CD4-positive, alpha-beta T cell treated with Interleukin-17A for 4 hours (primary cell): ENCODE measurements around the gene WDR93.
A peak's percentile ranks its signal among the peaks of the same experiment; 100 is the strongest.
"Not testable (repeated sequence)": the region's sequence is repeated elsewhere in the genome, so short reads cannot be mapped to it uniquely, and the experiment has no call there.

Experiments used
- DNase-seq: peaks from one replicate; pipeline ENCODE4 v3.0.0-alpha.2; 2020; ENCODE audit warnings: mixed read lengths

WDR93 gene

GRCh38 chr15:89774492-89774891 lies 83.9 kb downstream of the WDR93 start:
- no peak for DNase-seq

GRCh38 chr15:89775815-89776214 lies 85.2 kb downstream of the WDR93 start:
- no peak for DNase-seq

DNA sequence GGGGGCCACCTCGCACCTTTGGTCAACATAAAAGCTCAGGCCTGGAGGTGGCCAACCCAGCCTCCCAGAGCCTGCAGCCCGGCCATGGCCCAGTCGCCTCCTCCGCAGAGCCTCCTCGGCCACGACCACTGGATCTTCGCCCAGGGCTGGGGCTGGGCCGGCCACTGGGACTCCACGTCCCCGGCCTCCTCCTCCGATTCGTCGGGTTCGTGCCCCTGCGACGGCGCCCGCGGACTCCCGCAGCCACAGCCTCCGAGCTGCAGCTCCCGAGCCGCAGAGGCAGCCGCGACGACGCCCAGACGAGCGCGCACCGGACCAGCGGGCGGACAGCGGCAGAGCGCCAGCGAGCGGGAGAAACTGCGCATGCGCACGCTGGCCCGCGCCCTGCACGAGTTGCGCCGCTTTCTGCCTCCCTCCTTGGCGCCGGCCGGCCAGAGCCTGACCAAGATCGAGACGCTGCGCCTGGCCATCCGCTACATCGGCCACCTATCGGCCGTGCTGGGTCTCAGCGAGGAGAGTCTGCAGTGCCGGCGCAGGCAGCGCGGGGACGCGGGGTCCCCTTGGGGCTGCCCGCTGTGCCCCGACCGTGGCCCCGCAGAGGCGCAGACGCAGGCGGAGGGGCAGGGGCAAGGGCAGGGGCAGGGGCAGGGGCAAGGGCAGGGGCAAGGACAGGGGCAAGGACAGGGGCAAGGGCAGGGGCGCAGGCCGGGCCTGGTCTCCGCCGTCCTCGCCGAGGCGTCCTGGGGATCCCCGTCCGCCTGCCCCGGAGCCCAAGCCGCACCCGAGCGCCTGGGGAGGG lies 85.9 kb downstream of the WDR93 start, which contains the start of gene MESP2:
Gene MESP2 (plus strand): TSS at position 59 of the 799 bp plus-strand sequence. CDS start 26 bp downstream, at position 85.
- DNase-seq: peak; percentile 63

- no peak for DNase-seq
Measured at GRCh38 chr15:89777073-89777751, 86.6 kb downstream of the WDR93 start.

DNA sequence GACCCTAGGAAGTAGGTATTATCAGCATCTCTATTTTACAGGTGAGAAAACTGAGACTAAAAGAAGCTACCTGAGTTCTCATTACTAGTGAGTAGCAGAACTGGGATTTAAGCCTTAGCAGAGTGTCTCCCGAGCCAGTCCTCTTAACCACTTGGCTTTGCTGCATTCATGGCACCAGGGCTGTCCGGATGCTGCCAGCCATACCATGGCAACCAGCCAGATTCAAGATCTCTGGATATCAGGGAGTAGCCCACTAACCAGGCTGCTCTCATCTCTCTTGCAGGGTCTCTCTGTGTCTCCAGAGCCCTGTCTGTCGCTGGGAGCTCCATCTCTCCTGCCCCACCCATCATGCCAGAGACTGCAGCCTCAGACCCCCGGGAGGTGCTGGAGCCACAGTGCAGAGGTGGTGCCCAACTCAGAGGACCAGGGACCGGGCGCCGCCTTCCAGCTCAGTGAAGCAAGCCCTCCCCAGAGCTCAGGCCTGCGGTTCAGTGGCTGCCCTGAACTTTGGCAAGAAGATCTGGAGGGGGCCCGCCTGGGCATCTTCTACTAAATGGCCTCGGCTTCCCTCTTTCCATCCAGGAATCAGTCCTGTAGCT lies 87.3 kb downstream of the WDR93 start:
- no peak for DNase-seq

DNA sequence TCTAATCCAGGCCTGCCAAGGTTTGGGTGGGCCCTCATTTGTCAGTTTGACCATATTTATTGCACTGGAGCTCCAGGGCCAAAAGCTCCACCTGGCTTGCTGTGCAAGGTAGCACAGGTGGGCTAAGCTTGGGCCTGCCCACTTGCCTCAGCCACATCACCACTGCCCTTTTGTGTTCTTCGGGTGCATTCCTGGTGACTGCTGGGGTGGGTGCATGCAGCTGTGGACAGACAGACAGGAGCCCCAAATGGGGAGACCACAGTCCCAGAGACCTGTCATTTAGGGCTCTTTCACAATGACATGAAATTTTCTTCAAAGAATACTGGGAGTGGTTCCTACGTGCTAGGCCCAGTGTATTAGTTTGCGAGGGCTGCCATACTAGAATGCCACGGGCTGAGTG lies 88.2 kb downstream of the WDR93 start:
- no peak for DNase-seq

GRCh38 chr15:89780601-89781000 lies 90.0 kb downstream of the WDR93 start:
- DNase-seq: no peak

GRCh38 chr15:89781055-89781454 lies 90.4 kb downstream of the WDR93 start:
- DNase-seq: no peak

DNA sequence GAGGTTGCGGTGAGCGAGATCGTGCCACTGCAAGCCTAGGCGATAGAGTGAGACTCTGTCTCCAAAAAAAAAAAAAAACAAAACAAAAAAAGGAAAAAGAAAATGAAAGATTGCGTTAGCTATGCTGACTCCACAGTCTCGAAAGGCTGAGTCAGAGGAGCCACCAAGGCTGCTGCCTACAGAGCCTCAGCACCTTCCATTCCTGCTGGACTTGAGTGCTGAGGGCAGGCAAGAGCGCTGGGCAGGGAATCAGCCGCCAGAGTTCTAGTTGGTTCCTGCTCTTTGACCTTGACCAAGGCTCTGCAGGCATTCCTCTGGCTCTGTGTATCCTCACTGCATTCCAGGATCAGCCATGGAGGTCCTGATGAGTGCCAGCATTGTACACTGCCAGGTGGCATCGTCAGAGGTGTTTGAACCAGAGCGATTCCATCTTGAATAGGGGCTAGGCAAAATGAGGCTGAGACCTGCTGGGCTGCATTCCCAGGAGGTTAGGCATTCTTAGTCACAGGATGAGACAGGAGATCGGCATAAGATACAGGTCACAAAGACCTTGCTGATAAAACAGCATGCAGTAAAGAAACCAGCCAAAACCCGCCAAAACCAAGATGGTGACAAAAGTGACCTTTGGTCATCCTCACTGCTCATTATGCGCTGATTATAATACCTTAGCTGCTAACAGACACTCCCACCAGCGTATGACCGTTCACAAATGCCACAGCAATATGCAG lies 91.4 kb downstream of the WDR93 start:
- no peak for DNase-seq

DNA sequence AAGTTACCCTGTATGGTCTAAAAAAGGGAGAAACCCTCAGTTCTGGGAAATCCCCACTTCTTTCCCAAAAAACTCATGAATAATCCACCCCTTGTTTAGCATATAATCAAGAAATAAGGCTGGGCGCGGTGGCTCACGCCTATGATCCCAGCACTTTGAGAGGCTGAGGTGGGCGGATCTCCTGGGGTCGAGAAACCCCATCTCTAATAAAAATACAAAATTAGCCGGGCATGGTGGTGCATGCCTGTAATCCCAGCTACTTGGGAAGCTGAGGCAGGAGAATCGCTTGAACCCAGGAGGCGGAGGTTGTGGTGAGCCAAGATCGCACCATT lies 92.0 kb downstream of the WDR93 start:
- DNase-seq: not testable (repeated sequence)

GRCh38 chr15:89783111-89783860 lies 92.7 kb downstream of the WDR93 start:
- no peak for DNase-seq

GRCh38 chr15:89783861-89784685 lies 93.5 kb downstream of the WDR93 start:
- no peak for DNase-seq

DNA sequence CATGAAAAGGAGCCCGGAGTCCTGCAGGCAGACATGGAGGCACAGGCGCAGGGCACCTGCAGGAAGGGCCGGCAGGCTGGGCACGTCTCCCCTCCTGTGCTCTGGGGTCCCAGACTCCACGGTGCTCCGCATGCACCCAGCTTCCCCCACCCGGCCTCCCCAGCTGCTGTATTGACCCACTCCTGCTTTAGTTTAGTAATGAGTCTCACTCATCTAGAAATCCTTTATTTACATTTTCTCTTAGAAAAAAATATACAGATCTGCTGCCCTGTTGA lies 94.0 kb downstream of the WDR93 start:
- DNase-seq: no peak

- DNase-seq: no peak
Measured at GRCh38 chr15:89785064-89785773, 94.6 kb downstream of the WDR93 start.

- DNase-seq: no peak
Measured at GRCh38 chr15:89785774-89786140, 95.1 kb downstream of the WDR93 start.

DNA sequence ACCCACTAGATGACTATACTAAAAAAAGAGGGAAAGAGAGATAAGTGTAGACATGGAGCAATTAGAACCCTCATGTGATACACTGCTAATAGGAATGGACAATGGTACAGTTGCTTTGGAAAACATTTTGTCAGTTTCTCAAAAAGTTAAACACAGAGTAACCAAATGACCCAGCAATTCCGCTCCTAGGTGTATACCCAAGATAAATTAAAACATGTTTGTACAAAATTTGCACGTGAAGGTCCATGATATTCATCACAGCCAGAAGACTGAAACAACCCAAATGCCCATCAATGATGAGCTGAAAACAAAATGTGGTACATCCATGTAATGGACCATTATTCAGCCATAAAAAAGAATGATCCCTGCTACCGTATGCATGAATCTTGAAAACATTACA lies 97.3 kb downstream of the WDR93 start:
- DNase-seq: no peak

DNA sequence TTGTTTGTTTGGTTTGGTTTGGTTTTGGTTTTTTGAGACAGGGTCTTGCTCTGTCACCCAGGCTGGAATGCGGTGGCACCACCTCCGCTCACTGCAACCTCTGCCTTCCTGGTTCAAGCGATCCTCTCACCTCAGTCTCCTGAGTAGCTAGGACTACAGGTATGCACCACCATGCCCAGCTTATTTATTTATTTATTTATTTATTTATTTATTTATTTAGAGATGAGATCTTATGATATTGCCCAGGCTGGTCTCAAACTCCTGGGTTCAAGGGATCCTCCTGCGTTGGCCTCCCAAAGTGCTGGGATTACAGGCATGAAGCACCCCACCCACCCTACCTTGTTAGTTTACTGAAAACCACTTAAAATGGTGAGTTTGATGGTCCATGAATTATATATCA lies 98.0 kb downstream of the WDR93 start:
- DNase-seq: not testable (repeated sequence)

- DNase-seq: no peak
Measured at GRCh38 chr15:89790206-89790605, 99.6 kb downstream of the WDR93 start.

GRCh38 chr15:89790661-89791060 lies 100.0 kb downstream of the WDR93 start:
- no peak for DNase-seq

DNA sequence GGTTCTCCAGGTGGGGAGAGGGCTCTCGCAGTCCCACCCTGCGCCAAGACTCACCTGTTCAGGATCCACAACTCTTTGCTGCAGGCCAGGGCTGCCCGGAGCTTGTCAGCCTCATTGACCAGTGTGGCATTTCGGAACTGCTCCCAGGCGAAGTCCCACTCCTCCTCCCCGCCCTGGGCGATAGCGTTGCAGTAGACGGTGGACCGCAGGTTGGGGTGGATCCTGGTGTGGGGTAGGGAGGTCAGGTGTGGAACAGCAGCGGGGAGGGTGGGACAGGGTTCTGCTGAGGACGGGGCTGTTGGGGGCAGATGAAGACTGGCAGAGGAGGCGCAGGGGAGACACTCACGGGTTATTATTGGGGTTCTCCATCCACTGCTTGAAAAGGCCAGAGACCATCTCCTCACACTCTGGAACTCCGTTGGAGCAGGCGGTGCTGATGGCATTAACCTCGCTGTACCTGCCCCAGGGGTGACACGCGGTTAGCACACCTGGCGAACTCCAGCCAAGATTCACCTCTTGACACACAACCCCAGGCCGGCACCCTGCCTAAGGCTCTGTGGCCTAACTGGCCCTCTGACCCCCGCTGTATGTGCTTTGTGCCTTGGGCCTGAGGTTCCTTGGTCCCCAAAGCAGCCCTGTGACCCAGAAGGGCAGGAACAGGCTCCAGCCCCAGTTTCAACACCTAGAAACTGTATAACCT lies 101.6 kb downstream of the WDR93 start:
- no peak for DNase-seq
